Panc1 (cell line): ENCODE measurements around the gene DPEP2NB.

ENCODE experiments used
- POLR2AphosphoS5 ChIP-seq: IDR thresholded peaks from 2 replicates; pipeline ENCODE4 v1.6.1; 2012; ENCODE audit warnings: mild to moderate bottlenecking, low read depth, low read length, moderate library complexity
- SIN3A ChIP-seq: IDR thresholded peaks from 2 replicates; pipeline ENCODE4 v1.6.1; 2012; ENCODE audit warnings: low read depth, mild to moderate bottlenecking, low read length, moderate library complexity, borderline replicate concordance; ENCODE audit not compliant: insufficient read depth
- TF ChIP-seq, protein P1 (sequence below): fragments of 450-650 bp; IDR thresholded peaks from 2 replicates; pipeline ENCODE4 v1.5.1; 2017; ENCODE audit warnings: mild to moderate bottlenecking
- TF ChIP-seq, protein P2 (sequence below), 2 experiments: IDR thresholded peaks; 2 replicates each; pipeline ENCODE4 v1.6.1; 2011 to 2012; ENCODE audit warnings: low read depth in 2 of 2, control low read depth in 1 of 2, low read length in 1 of 2, mild to moderate bottlenecking in 1 of 2, moderate library complexity in 1 of 2; ENCODE audit not compliant: insufficient read depth in 1 of 2

DNA sequence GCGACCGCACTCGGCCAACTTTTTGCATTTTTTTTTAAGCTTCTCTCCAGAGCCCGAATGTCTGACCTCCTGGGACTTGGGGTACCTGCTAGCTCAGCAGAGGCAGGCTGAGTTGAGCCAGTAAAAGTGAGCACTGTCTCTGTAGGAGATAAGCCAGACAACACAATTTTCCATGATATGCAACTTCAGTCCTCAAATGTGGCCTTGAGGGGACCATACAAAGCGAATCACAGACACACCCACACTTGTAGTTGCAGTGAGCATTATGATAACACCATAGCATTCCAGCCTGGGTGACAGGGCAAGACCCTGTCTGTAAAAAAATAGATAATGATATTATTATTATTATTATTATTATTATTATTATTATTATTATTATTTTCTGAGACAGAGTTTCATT is 19.0 kb downstream of the DPEP2NB start:
- TF ChIP-seq, protein P1, sequence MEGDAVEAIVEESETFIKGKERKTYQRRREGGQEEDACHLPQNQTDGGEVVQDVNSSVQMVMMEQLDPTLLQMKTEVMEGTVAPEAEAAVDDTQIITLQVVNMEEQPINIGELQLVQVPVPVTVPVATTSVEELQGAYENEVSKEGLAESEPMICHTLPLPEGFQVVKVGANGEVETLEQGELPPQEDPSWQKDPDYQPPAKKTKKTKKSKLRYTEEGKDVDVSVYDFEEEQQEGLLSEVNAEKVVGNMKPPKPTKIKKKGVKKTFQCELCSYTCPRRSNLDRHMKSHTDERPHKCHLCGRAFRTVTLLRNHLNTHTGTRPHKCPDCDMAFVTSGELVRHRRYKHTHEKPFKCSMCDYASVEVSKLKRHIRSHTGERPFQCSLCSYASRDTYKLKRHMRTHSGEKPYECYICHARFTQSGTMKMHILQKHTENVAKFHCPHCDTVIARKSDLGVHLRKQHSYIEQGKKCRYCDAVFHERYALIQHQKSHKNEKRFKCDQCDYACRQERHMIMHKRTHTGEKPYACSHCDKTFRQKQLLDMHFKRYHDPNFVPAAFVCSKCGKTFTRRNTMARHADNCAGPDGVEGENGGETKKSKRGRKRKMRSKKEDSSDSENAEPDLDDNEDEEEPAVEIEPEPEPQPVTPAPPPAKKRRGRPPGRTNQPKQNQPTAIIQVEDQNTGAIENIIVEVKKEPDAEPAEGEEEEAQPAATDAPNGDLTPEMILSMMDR: no peak
- TF ChIP-seq, protein P2, sequence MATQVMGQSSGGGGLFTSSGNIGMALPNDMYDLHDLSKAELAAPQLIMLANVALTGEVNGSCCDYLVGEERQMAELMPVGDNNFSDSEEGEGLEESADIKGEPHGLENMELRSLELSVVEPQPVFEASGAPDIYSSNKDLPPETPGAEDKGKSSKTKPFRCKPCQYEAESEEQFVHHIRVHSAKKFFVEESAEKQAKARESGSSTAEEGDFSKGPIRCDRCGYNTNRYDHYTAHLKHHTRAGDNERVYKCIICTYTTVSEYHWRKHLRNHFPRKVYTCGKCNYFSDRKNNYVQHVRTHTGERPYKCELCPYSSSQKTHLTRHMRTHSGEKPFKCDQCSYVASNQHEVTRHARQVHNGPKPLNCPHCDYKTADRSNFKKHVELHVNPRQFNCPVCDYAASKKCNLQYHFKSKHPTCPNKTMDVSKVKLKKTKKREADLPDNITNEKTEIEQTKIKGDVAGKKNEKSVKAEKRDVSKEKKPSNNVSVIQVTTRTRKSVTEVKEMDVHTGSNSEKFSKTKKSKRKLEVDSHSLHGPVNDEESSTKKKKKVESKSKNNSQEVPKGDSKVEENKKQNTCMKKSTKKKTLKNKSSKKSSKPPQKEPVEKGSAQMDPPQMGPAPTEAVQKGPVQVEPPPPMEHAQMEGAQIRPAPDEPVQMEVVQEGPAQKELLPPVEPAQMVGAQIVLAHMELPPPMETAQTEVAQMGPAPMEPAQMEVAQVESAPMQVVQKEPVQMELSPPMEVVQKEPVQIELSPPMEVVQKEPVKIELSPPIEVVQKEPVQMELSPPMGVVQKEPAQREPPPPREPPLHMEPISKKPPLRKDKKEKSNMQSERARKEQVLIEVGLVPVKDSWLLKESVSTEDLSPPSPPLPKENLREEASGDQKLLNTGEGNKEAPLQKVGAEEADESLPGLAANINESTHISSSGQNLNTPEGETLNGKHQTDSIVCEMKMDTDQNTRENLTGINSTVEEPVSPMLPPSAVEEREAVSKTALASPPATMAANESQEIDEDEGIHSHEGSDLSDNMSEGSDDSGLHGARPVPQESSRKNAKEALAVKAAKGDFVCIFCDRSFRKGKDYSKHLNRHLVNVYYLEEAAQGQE (IDR thresholded peaks at IDR 0.05; ENCODE audit: insufficient read depth in 1 of 2, low read depth in 2 of 2, low read length in 1 of 2): no peak
- no peak for TF ChIP-seq POLR2AphosphoS5
- TF ChIP-seq SIN3A: no peak
